NCI-H1092 treated with DMSO at 0.1 percent for 48 hours (cell line): Measurements from ENCODE around the gene RNASE12.
"Not testable (repeated sequence)": the region's sequence is repeated elsewhere in the genome, so short reads cannot be mapped to it uniquely, and the experiment has no call there.

Experiments used
- DNase-seq: peaks from one replicate; lab custom pipeline; 2025; lab: John Stamatoyannopoulos, UW

The RNASE12 gene

DNA sequence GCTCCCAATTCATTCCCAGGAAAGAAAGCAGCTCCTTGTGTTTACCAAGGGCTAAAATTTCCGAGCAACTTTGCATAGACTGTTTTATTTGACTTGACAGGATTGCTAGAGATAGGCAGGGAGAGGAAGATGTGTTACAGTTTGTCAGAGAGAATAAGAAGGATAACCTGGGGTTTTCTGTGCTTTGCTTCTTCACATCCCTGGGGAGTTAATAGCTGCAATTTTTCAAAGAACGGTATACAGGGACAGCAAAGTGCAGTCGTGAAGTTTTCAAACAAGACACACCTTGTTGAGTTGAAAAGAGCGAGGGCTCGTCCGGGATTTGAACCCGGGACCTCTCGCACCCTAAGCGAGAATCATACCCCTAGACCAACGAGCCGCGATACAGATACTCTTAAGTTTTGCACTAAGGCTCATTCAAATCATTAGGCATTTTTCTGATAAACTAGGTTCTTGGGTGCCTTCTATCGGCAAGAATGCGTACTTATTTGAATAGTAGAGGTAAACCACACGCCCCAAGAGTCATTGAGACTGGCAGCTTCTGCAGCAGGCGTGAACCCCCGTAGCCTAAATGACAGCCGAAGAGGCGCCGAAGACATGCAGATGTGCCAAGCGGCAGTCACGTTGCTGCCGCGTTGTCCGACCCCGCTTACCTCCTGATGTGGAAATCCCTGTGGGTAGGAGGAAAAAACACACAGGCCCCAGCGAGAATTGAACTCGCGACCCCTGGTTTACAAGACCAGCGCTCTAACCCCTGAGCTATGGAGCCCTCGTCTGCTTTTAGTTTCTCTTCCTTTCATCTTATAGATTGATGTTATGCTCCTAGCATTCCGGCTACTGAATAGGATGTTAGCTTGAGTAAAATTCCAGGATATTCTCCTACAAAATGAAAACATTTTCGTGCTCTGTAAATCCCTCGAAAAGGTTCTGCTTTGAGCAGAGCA lies 22.2 kb upstream of the RNASE12 start:
- peak; percentile 88 for DNase-seq

DNA sequence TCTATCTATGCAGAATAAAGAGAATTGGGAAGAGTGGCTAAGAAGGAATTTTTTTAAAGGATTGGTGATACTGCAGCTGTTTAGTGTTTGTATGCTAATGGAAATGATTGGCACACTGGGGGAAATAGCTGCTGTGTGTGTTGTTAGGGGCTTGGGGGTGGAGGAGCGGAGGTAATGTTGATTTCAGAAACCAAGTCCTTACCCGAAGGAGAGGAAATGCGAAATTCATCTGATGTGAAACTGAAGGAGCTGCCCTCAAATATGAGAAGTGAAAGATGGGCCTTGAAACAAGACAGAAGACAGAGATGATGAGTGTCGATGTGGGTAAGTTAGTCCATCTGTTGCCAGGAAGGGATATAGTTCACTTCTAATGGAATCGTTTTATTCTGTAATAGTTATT lies 21.2 kb upstream of the RNASE12 start:
- DNase-seq: no peak

DNA sequence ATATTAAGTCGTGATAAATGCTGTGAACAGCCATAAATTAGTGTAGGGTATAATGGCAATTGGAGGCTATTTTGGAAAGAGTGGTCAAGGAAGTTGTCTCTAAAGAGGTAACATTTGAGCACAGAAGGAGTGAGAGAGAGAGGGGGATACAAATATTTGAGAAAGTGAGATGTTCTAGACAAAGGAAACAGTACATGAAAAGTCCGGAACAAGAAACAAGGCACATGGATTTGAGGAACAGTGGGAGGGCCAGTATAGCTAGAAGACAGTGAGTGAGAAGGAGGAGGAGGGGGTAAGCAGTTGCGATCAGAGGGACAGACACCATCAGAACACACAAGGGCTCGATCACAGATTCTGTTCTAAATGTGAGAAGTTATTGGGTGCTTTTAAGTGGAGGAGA lies 20.1 kb upstream of the RNASE12 start:
- DNase-seq: no peak

DNA sequence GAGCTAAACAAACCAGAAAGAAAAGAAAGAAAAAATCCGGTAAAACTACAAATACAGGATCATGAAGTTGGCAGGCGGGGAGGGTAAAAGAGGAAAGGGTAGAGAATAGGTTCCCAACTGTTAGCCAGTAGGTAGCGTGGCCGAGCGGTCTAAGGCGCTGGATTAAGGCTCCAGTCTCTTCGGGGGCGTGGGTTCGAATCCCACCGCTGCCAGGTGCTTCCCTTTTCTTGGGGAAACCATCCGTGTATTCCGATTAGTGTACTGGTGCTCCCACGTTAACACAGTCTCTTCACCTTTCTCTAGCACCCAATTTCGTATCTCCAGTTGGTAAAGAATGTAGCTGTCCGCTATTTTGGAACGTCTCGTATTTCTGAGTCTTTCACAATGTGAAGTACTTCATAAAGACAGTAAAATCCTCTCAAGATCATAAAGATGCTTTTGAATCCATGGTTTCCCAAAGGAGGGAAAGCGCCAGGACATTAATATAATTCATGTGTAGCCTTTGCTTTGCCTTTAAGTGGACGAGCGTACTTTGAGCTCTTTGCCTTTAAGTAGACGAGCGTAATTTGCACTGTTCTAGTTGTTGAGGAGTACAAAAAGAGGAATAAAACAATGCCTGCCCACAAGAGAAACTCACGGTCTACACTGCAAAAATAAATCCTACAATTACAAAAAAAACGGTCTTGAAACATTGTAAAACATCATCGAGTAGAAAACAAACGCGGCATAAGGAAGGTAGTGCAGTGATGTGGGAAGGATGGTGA lies 19.0 kb upstream of the RNASE12 start:
- DNase-seq: peak; percentile 87

DNA sequence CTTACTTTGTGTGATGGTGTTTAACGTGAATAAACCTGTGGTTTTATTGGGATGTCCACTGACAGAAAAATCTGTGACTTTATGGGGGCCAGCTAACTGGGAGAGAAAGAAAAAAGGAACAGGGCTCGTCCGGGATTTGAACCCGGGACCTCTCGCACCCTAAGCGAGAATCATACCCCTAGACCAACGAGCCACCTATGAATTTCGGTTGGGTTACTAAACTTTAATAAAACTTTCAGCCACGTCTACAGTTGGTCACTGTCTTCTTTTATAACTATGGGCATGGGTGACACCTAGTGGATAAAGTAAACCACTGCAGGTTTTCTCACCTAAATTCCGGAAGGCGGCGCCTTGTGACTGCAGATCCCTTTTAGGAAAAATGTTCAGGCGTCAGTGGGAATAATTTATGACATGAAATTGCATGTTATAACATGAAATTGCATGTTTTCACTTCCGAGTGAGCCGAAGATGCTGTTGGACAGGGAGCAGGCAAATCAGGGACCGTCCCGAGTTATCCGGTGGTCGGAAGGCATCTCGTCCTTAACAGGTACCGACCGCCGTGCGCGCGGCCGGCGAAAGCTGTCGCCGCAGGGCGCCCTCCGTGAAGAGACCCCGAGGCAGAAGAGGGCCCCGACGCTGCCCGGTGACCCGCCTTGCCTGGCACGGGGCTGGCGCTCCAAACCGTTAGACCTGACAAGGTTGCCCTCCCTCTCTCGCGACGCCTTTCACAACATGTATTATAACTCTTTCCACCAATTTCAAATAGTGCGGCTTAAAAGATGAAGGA lies 18.2 kb upstream of the RNASE12 start:
- DNase-seq: peak; percentile 91

DNA sequence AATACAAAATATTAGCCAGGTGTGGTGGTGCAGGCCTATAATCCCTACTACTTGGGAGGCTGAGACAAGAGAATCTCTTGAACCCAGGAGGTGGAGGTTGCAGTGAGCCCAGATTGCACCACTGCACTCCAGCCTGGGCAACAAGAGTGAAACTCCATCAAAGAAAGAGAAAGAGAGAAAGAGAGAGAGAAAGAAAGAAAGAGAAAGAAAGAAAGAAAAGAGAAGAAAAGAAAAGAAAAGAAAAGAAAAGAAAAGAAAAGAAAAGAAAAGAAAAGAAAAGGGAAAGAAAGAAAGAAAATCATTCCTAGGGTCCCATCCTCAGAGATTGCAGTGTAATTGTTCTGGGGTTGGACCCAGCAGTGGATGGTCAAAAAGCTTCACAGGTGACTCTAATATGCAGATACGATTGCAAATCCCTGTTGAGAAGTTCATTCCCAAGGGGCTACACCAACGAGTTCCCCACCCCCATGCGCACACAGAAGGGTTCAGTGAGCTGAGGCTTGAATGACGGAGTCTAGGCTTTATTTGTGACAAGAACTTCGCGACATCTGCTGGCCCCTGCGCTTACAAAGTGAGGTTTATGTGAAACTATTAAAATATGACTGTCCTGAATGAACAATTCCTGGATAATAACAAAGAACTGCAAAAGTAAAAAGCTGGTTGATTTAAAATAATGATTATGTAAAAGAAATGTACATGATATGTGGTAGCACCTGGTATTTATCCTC lies 17.4 kb upstream of the RNASE12 start:
- no peak for DNase-seq

DNA sequence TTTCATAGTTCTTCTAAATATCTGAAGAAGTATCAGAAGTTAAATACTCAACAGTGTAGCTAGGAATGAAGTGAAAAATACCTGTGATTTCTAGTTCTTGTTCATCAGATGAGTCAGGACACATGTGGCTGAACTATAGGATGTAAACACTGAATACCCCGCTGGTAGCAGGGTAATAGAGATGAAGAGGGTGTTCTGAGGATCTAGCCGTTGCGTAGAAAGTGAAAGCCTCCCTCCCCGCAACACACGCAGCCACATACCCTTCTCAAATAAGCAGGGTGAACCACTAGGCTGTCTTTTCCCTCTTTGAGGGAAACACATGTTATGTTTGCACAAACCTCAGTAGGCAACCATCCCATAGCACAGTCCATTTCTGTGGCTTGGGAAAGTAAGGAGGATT lies 16.4 kb upstream of the RNASE12 start:
- DNase-seq: no peak

DNA sequence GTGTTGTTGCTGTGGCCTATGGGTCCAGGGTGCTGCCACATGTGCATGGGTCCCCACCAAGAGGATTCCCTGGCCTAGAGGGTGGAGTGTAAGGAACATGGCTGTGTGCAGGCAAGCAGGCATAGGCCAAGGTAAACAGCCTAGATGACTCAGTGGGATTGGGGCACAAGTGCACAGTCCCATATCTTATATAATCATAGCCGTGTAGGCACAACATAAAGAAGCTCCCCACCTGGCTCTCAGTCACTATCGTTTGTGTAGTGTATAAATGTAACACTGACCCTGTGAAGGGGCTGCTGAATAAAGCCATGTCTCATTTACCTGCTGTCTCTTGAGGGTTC lies 15.7 kb upstream of the RNASE12 start:
- no peak for DNase-seq

DNA sequence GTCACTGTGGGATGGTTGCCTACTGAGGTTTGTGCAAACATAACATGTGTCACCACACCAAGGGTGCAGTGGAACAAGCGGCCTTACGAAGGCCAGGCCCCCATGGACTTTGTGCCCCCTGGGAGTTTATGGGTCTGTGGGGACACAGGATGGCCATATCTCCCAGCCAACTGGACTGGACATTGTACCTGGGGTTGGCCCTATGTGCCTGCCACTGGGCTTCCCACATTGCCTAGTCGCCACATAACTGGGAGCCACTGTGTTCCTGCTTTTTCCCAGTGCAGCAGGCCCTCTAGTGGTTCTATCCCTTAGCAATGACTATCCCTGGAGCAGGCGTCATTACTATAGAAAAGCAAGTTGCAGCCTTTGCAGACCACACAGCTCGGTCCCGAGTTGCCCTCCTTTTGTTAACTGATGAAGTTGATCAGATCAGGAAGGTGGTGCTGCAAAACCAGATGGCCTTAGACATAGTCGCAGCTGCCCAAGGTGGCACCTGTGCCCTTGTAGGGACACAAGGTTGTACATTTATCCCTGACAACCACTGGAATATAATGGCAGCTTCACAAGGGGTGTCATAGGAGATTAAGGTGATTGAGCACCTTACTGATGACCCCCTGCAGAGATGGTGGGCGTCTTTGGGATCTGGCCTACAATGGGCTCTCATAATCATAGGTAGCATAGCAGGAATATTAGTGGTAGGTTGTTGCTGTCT lies 15.2 kb upstream of the RNASE12 start:
- peak; percentile 8 for DNase-seq

DNA sequence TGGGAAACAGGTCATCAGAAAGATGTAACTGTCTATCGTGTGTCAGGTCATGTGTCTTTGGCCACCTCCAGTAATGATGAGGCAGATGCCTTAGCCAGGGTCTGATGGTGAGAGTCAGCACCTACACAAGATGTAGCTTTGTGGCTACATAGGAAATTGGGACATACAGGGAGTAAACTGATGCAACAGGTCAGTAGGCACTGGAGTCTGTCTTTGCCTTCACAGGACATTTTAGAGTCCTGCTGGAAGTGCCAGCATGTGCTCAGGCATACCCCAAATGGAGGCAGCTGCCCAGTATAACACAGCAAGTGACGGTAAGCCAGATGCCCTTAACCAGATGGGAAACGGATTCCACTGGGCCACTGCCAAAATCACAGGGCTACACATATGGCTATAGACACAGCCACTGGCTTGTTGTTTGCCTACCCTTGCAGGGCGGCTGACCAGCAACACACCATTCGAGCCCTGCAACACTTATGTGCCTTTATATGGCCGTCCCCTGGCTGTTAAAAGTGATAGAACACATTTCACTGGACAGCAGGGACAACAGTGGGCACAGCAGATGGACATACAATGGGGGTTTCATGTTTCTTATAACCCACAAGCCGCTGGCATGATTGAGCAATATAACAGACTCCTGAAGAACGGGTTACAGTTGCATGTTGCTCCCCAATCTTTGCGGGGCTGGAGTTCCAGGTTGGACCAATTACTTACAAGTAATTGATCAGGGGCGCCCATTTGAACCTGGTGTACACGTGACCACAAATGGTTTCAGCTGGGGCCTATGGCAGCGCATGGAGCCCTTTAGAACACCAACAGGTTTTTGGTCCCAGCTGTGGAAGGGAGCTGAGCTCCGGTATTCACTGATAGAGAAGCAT lies 12.9 kb upstream of the RNASE12 start:
- DNase-seq: no peak

DNA sequence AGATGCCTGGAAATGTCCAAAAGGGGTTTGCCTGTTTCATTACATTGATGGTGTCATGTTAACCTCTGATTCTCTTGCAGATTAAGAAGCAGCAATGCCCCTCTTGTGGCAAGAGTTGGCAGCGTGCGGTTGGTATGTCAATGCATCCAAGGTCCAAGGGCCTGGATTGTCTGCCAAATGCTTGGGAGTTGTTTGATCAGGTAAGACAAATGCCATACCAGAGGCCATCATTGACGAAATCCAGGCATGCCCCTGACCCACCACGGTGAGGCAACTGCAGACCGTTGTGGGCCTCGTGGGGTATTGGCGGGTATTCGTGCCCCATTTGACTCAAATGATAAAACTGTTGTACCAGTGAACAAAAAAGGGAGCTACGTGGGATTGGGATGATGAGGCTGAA lies 11.4 kb upstream of the RNASE12 start:
- DNase-seq: no peak

DNA sequence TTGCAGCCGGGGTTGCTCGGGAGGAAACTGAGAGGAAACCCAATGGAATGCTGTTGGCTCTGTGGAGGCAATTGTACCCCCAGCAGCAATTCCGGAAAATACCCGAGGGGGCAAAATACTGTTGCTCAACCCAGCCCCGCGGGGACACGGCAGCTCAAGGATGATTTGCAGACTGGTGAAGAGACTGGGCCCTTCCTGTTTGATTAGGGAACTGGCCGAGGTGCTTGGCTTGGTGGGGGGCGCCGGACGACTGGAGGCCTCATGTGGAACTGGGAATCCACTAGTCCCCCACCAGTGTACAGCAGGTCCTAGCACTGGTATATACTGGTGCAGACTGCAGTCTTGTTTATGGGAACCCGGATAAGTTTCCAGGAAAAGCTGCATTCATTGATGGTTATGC lies 10.3 kb upstream of the RNASE12 start:
- DNase-seq: no peak

DNA sequence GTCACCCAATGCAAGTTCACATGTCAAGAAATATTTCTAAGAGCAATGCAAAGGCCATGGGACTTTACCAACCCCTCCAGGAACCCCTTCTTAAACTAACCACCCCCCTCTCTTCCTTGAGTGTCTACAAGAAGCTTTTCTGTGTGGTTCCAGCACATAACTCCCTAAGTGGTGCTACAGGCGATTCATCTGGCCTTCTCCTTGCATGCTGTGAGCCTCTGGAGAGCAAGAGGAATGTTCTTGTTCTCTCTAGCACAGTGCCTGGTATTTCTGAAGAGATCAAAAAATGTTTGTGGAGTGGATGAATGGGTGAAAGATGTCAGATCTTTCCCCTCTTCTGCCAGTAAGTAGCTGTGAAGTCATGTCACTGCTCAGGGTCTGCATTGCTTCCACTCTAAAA lies 5.9 kb upstream of the RNASE12 start:
- DNase-seq: no peak

DNA sequence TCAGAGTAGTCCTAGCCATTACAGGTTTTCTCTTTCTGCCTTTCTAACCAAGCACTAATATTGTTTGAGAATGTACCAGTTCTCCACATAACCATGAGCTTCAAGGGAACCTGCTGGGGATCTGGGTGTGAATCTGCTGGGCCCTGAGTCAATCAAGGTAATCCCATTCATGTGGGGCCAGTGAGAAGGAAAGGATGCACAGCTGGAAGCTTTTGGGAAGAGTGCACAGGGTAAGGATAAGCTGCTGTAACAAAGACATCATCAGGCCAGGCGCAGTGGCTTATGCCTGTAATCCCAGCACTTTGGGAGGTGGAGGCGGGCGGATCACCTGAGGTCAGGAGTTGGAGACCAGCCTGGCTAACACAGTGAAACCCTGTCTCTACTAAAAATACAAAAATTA lies 4.5 kb upstream of the RNASE12 start:
- not testable (repeated sequence) for DNase-seq

DNA sequence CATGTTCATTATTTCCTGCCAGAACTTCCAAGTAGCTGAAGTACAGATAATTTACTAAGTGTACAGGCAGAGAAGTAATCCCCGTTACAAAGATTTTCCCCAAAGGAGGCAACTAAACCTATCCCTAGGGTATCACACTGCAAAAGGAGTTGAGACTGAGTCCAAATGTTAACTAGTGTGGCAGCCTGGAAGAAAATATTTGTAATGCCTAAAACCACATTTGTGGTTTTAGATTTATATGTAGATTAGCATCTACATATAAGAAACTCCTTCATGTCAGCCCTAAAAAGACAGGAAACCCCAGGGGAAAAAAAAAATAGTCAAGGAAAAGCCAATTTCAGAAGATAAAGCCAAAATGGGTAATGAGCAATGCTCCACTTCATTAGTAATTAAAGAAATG lies 1.4 kb upstream of the RNASE12 start:
- no peak for DNase-seq

DNA sequence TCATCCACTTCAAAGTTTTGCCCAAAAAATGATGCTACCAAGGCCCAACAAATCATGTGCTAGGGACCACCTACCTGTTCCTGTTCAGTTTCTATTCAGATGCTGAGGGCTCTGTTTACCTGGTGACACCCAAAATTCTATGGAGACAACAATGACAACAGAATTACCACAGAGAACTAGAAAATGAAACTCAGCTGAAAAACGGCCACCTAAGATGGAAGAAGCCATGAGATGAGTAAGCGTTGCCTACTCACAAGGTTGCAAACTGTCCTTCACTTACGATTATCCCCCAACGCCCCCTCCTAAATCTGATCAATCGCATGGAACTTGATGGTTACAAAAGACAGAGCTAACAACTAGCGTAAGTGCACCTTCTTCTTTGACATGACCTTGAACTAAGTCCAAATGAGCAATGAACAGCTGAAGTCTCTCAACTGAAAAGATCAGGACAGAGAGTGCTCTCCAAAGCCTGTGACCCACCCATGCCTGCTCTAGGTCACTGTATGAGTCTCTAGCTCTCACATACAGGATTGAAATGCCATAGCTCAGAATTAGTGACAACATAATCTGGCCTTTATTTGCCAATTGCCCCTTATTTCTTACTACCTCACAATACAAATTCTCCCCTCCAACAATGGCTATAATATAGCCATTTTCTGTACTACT lies 3.6 kb downstream of the RNASE12 start, which contains the start of gene RNASE11:
TSS of gene RNASE11 (minus strand) at position 513 of the 666 bp plus-strand sequence.
- DNase-seq: no peak

DNA sequence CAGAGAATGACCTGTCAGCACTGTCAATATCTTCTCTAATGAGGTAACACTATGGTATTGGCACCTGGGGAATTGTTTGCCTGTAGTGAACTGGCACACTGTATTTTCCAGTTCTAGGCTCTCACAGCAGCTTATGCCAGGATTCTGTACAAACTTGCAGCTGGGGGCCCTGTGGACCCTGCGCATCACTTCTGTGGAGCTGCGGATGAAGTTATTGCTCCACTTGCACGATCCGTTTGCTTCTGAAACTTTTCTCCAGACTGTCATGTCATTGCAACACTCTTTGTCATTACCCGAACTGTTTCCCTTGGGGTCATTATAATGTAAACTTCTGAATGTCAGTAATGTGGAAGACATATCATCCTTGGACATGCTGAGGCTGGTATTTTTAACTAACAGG lies 7.3 kb downstream of the RNASE12 start:
- DNase-seq: no peak

DNA sequence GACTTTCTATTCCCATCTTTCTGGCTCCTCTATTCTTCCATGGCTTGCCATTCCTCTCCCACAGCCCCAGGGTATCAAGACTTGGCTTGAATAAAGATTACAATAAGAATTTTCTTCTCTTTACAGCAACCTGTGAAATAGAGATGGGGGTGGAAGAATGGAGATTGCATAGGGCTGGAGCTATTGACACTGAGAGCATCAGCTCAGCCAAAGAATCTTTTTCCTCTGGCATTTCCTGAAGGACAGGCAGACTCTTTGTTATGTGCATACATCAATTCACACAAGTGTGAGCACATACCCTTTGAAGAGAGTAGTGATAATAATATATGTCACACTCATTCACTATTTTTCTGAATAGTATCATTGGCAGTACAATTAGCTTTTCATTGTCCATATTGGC lies 8.0 kb downstream of the RNASE12 start:
- DNase-seq: no peak

DNA sequence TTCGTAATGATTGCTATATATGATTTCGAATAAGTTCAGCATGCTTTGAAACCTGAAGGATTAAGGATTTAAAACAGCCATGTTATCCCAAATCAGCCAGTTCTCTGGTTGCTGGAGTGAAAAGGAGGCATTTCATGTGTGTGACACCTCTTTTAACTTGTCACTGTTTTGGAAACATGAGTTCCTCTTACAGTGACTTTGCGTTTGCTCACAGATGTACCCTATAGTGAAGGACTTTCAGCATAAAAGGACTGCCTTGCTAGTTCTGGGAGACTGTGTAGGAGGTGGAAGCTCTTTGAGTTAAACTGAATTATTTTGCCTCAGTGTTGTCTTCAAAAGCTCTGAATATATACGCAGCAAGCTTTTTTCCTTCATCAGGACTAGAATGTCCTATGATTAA lies 10.9 kb downstream of the RNASE12 start:
- DNase-seq: no peak
